ES-I3 (cell line): ENCODE data around the gene PDE6H.

Experiments
- H3K36me3 ChIP-seq: 2 replicates; pipeline ENCODE4 v1.6.1; 2013; ENCODE audit warnings: mild to moderate bottlenecking, low read length, control low read depth, moderate library complexity; ENCODE audit not compliant: insufficient read depth
- H3K4me1 ChIP-seq: 2 replicates; pipeline ENCODE4 v1.6.1; 2013; ENCODE audit warnings: mild to moderate bottlenecking, control low read depth, low read length; ENCODE audit not compliant: insufficient read depth
- H3K9ac ChIP-seq: 2 replicates; pipeline ENCODE4 v1.6.1; 2013; ENCODE audit warnings: low read depth, mild to moderate bottlenecking, low read length, moderate library complexity
- H3K9me3 ChIP-seq: 2 replicates; pipeline ENCODE4 v1.6.1; 2013; ENCODE audit warnings: mild to moderate bottlenecking, low read length, moderate library complexity; ENCODE audit not compliant: control insufficient read depth, insufficient read depth

PDE6H gene

DNA sequence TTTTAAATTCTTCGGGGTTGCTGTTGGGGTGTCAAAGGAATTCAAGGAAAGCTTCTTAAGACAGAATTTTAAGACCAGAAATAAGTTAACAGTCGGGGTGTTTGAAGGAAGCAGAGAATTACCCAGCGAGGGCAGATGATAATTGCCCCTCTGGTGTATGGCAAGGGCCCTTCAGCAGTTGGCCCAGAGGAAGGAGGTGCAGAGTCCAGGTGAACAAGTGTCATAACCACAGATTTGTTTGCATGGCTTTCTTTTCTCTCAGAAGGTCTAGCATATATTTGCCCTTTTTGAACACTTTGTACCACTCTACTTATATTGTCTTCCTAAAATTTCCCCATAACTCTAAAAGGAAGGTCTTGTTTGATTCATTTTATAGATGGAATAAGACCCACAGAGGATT lies 1.8 kb downstream of the PDE6H start:
- H3K4me1 ChIP-seq, result no peaks in the 10 kb centered on the region
- no peak overlapping the region for H3K9ac ChIP-seq
- H3K9me3 ChIP-seq, result no peaks in the 10 kb centered on the region
- no peaks in the 10 kb centered on the region for H3K36me3 ChIP-seq

- Histone ChIP-seq H3K9ac (no peak overlapping the region), H3K36me3 (no peaks in the 10 kb centered on the region), H3K4me1 (no peaks in the 10 kb centered on the region), H3K9me3 (no peaks in the 10 kb centered on the region)
Observed at GRCh38 chr12:14975457-14975856, 2.6 kb downstream of the PDE6H start.

DNA sequence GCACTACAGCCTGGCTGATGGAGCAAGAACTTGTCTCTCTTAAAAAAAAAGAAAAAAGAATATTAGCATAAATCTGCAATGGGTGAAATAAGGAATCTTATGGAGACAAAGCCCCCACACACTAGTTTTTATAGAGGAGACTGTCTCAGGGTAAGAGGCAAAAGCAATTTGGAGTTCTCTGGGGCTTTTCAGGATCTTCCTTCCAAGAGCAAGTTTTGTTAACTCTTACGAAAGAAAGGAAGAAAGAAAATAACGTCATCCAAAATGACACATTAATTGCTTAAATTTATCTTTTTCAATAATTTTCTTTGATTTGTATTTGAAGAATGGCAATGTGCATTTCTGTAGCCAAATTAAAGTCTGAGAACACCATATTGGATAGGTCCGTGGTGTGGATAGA lies 3.8 kb downstream of the PDE6H start:
- no peaks in the 10 kb centered on the region for H3K4me1 ChIP-seq
- H3K9ac ChIP-seq, result no peak overlapping the region

DNA sequence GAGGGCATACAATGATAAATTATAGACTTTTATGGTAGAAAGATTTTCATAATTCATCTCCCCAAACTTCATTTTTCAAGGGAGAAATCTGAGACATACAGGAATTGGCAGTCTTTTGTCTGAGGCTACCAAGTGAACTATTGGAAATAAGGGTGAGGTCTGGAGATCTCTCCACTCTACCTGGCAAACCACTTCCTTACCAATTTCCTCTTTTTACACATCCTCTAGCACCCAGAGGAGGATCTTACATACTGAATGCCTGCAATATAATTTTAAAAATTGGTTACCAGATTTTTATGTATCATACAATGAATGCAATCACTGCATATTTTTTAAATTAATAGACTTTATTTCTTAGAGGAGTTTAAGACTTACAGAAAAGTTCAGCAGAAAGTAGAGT lies 6.6 kb downstream of the PDE6H start:
- Histone ChIP-seq H3K9ac (no peak overlapping the region), H3K36me3 (no peaks in the 10 kb centered on the region), H3K4me1 (no peaks in the 10 kb centered on the region), H3K9me3 (no peaks in the 10 kb centered on the region)

More for the DNA sequence above, 3.8 kb downstream of the PDE6H start:
- no peaks in the 10 kb centered on the region for H3K36me3 ChIP-seq
- no peaks in the 10 kb centered on the region for H3K9me3 ChIP-seq

GRCh38 chr12:14981049-14981448 lies 8.2 kb downstream of the PDE6H start:
- H3K9ac ChIP-seq, result no peak overlapping the region
- H3K36me3 ChIP-seq, result no peaks in the 10 kb centered on the region
- H3K4me1 ChIP-seq, result no peaks in the 10 kb centered on the region
- no peaks in the 10 kb centered on the region for H3K9me3 ChIP-seq

- no peaks in the 10 kb centered on the region for H3K9me3 ChIP-seq
- H3K4me1 ChIP-seq, result no peaks in the 10 kb centered on the region
- no peak overlapping the region for H3K9ac ChIP-seq
- H3K36me3 ChIP-seq, result no peaks in the 10 kb centered on the region
Observed at GRCh38 chr12:14982562-14982961, 9.7 kb downstream of the PDE6H start.

DNA sequence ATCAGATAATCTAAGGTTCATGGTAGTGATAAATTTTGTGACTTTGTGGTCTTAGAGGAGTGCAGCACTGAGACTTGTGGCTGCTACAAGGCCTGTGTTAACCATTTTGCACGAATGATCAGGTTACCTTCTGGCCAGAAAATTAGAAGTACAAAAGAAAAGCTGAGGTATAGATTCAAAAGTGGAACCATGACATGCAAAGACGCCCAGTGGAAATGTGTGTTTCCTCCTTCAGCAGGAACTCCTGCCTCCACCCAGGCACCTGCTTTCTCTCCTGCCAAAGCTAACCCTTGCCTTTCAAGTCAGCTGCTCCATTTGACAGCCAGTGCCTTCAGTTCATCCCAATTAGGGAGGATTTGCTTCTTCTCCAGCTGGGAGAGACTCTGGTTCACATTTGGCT lies 10.1 kb downstream of the PDE6H start:
- H3K9ac ChIP-seq, result no peak overlapping the region
- H3K36me3 ChIP-seq, result no peaks in the 10 kb centered on the region
- no peaks in the 10 kb centered on the region for H3K4me1 ChIP-seq
- no peaks in the 10 kb centered on the region for H3K9me3 ChIP-seq

DNA sequence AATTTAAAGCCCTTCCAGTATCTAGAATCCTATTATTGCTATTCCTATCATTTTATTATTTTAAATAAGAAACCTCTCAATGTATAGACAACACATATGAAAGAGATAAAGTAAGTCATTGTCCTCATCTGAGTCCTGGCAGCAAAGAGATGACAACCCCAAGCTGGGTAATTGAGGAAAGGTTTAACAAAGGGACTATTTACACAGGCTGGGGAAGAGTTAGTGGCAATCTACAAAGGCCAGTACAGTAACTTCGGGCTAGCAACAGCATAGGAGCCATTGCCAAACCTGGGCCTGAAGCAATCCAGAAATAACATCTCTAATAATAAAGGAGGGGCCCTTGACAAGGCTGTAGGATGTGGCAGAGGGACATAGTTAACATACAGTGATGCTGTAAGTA lies 11.2 kb downstream of the PDE6H start:
- no peaks in the 10 kb centered on the region for H3K9me3 ChIP-seq
- H3K9ac ChIP-seq, result no peak overlapping the region
- H3K4me1 ChIP-seq, result no peaks in the 10 kb centered on the region
- H3K36me3 ChIP-seq, result no peaks in the 10 kb centered on the region

DNA sequence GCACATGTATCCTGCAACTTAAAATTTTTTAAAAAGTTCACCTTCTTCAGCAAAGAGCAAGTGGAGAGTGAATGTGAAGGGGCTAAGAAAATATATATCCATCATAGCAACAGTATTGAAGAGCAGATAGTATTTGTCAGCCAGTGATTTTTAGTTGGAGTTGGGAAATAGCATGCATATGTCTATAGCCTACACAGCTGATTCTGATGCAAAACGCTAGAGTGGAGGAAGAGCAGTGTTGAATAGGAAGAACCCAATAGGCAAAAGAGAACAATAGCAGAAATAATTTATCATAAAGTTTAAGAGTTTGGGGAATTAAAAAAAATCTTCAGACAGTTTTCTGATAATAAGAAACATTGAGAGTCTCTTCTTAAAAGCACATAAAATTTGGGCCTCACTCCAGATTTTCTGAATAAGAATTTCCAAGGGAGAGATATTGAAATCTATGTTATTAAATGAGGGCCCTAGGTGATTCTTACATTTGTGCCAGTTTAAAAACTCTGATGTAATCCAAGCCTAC lies 12.0 kb downstream of the PDE6H start:
- Histone ChIP-seq H3K9me3 (no peaks in the 10 kb centered on the region), H3K9ac (no peak overlapping the region), H3K4me1 (no peaks in the 10 kb centered on the region), H3K36me3 (no peaks in the 10 kb centered on the region)

GRCh38 chr12:14986449-14986848 lies 13.6 kb downstream of the PDE6H start:
- H3K4me1 ChIP-seq, result no peaks in the 10 kb centered on the region
- H3K9ac ChIP-seq, result no peak overlapping the region
- H3K9me3 ChIP-seq, result no peaks in the 10 kb centered on the region
- no peaks in the 10 kb centered on the region for H3K36me3 ChIP-seq

DNA sequence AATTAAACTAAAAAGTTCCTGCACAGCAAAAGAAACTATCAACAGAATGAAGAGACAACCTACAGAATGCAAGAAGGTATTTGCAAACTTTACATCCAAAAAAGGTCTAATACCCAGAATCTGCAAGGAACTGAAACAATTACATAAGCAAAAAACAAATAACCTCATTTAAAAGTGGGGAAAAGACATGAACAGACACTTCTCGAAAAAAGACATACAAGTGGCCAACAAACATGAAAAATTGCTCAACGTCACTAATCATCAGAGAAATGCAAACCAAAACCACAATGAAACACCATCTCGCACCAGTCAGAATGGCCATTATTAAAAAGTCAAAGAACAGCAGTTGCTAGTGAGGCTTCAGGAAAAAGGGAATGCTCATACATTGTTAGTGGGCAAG lies 15.2 kb downstream of the PDE6H start:
- Histone ChIP-seq H3K36me3 (no peaks in the 10 kb centered on the region), H3K9me3 (no peaks in the 10 kb centered on the region), H3K4me1 (no peaks in the 10 kb centered on the region), H3K9ac (no peak overlapping the region)

GRCh38 chr12:14989790-14990189 lies 16.9 kb downstream of the PDE6H start:
- H3K4me1 ChIP-seq, result no peaks in the 10 kb centered on the region
- no peaks in the 10 kb centered on the region for H3K9me3 ChIP-seq
- no peaks in the 10 kb centered on the region for H3K36me3 ChIP-seq
- H3K9ac ChIP-seq, result no peak overlapping the region

GRCh38 chr12:14991069-14991468 lies 18.2 kb downstream of the PDE6H start:
- Histone ChIP-seq H3K9me3 (no peaks in the 10 kb centered on the region), H3K4me1 (no peaks in the 10 kb centered on the region), H3K9ac (no peak overlapping the region), H3K36me3 (no peaks in the 10 kb centered on the region)

- Histone ChIP-seq H3K36me3 (no peaks in the 10 kb centered on the region), H3K9ac (no peak overlapping the region), H3K4me1 (no peaks in the 10 kb centered on the region), H3K9me3 (no peaks in the 10 kb centered on the region)
Observed at GRCh38 chr12:14992673-14993072, 19.8 kb downstream of the PDE6H start.

DNA sequence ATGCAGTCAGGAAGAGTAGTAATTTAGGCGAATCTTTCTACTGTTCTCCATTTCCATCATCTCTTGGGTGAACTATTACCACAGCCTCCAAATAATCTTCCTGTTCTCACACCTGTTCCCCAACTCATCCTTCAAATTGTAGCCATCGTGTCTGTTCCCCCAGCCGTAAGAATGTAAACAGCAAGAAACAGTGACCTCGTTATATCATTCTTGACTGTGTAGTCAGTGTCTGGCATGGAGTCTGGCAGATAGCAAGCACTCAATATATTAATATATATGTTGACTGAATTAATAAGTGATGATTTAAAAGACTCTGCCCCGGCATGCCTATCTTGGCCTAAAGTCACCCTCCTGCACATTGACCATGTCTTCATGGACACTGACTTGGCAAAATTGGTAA lies 20.3 kb downstream of the PDE6H start:
- H3K4me1 ChIP-seq, result no peaks in the 10 kb centered on the region
- H3K9ac ChIP-seq, result no peak overlapping the region
- no peaks in the 10 kb centered on the region for H3K36me3 ChIP-seq
- no peaks in the 10 kb centered on the region for H3K9me3 ChIP-seq
